ENCODE measurements around the gene SEC16B.

GRCh38 chr1:177977141-177977540 is 7.3 kb upstream of the SEC16B start:
- no peak for TF ChIP-seq TOX (CRISPR knock-in tag; IDR thresholded peaks at IDR 0.05; ENCODE audit: borderline replicate concordance)
- no peak for TF ChIP-seq RARB (CRISPR knock-in tag; IDR thresholded peaks at IDR 0.05)
- TF ChIP-seq ISL1 (CRISPR knock-in tag; IDR thresholded peaks at IDR 0.05): no peak
- no peak for TF ChIP-seq ZNF8 (CRISPR knock-in tag; IDR thresholded peaks at IDR 0.05)
- TF ChIP-seq PATZ1 (CRISPR knock-in tag; IDR thresholded peaks at IDR 0.05; ENCODE audit: borderline replicate concordance): no peak
- no peak for TF ChIP-seq ZNF70 (CRISPR knock-in tag; IDR thresholded peaks at IDR 0.05)
- no peak for TF ChIP-seq OSR1 (CRISPR knock-in tag; IDR thresholded peaks at IDR 0.05)
- TF ChIP-seq CREB5 (CRISPR knock-in tag; IDR thresholded peaks at IDR 0.05; ENCODE audit: low read depth): no peak
